IPS-18c (cell line): ENCODE results near the gene OR2T11.
"Not testable (repeated sequence)": the region's sequence is repeated elsewhere in the genome, so short reads cannot be mapped to it uniquely, and the experiment has no call there.

Experiments used
- H3K4me3 ChIP-seq: 2 replicates; pipeline ENCODE4 v1.7.0; 2013; ENCODE audit warnings: low read depth, mild to moderate bottlenecking, low read length, moderate library complexity; ENCODE audit not compliant: insufficient read depth
- H3K9me3 ChIP-seq: one replicate; pipeline ENCODE4 v1.6.1; 2013; ENCODE audit warnings: mild to moderate bottlenecking, low read length, moderate library complexity; ENCODE audit not compliant: control insufficient read depth, insufficient read depth

Gene OR2T11

DNA sequence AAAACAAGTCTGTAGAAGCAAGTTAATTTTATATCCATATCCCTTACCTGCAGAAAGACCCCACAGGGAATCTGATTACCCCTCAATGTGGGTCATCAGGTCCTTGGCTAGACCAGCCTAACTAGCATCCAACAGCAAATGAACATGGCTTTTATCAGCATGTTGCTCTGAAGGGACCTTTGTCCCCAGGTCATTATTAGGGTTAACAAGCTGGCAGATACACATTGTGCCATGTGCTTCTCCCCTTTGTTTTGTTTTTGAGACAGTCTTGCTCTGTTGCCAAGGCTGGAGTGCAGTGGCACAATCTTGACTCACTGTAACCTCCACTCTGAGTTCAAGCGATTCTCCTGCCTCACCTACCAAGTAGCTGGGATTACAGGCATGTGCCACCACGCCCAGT, at the start of gene OR2T11:
TSS of gene OR2T11 (minus strand) at position 101 of the 400 bp plus-strand sequence. CDS start 7,963 bp downstream, outside the sequence.
- not testable (repeated sequence) for H3K9me3 ChIP-seq

DNA sequence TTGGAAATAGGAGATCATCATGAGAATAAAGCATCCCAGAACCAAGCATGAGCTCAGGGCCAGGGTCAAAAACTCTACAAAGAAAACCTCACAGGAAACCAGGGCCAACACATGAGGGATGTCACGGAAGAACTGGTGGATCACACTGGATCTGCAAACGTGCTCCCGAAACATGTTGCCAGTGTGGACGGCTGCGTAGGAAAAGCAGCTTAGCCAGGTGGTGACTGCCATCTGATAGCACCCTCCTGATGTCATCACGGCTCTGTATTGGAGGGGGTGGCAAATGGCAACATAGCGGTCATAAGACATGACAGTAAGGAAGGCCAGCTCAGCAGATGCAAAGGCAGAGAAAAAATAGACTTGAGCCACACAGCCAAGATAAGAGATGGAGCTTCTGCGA, 46.8 kb upstream of the OR2T11 start:
- H3K9me3 ChIP-seq: peaks cover 2% of the 10 kb centered on the region

More for the DNA sequence above, at the start of gene OR2T11:
- not testable (repeated sequence) for H3K4me3 ChIP-seq

GRCh38 chr1:248670003-248670402, 35.1 kb upstream of the OR2T11 start:
- no peak overlapping the region for H3K4me3 ChIP-seq
- H3K9me3 ChIP-seq: peaks cover 7% of the 10 kb centered on the region

More for the DNA sequence above, 46.8 kb upstream of the OR2T11 start:
- no peak overlapping the region for H3K4me3 ChIP-seq

GRCh38 chr1:248663453-248664328, 28.8 kb upstream of the OR2T11 start:
- H3K4me3 ChIP-seq, H3K9me3 ChIP-seq: not testable (repeated sequence)

GRCh38 chr1:248656797-248657196, 21.9 kb upstream of the OR2T11 start:
- not testable (repeated sequence) for H3K9me3 ChIP-seq, H3K4me3 ChIP-seq

GRCh38 chr1:248655354-248655753, 20.5 kb upstream of the OR2T11 start, which contains the start of gene OR2T27:
Gene OR2T27 (minus strand): TSS chr1:248655528. CDS start chr1:248650884, 4,644 bp downstream.
- not testable (repeated sequence) for H3K9me3 ChIP-seq, H3K4me3 ChIP-seq

- H3K4me3 ChIP-seq, H3K9me3 ChIP-seq: not testable (repeated sequence)
These were observed 14.1 kb upstream of the OR2T11 start for GRCh38 chr1:248648770-248649536.

- not testable (repeated sequence) for H3K4me3 ChIP-seq, H3K9me3 ChIP-seq
These were observed 10.3 kb upstream of the OR2T11 start, which contains the start of gene OR2T35 for GRCh38 chr1:248645178-248645577. Gene OR2T35 (minus strand): TSS chr1:248645278. CDS start chr1:248639258, 6,020 bp downstream.

- H3K4me3 ChIP-seq, H3K9me3 ChIP-seq: not testable (repeated sequence)
These were observed 8.2 kb upstream of the OR2T11 start for GRCh38 chr1:248642971-248643651.

- not testable (repeated sequence) for H3K9me3 ChIP-seq, H3K4me3 ChIP-seq
These were observed 6.7 kb upstream of the OR2T11 start for GRCh38 chr1:248641583-248641982.

- not testable (repeated sequence) for H3K4me3 ChIP-seq, H3K9me3 ChIP-seq
These were observed 6.0 kb upstream of the OR2T11 start for GRCh38 chr1:248640906-248641305.

GRCh38 chr1:248639652-248640051, 4.8 kb upstream of the OR2T11 start:
- not testable (repeated sequence) for H3K9me3 ChIP-seq, H3K4me3 ChIP-seq

DNA sequence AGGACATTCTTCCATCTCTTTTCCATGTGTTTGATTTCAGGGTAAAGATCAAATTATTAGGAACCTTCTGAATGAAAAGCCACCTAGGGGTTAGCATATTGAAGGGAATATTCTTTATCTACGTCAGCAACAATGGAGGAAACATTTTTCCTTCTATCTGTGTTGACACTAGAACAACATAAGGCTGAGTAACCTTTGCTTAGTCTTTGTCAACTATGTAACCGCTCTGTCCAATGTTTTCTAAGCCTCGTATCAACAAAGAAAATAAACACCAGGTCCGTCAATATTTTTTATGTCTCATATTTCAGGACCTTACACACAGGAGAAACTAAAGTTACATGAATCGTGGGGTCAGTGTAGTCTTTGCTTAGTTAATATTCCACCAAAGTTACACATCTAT, 1.7 kb upstream of the OR2T11 start:
- H3K4me3 ChIP-seq, H3K9me3 ChIP-seq: not testable (repeated sequence)

GRCh38 chr1:248631354-248632008, 3.4 kb downstream of the OR2T11 start:
- H3K9me3 ChIP-seq: peaks cover 3% of the 10 kb centered on the region
- no peak overlapping the region for H3K4me3 ChIP-seq

GRCh38 chr1:248630551-248630950, 4.3 kb downstream of the OR2T11 start:
- H3K4me3 ChIP-seq: no peak overlapping the region
- peaks cover 3% of the 10 kb centered on the region for H3K9me3 ChIP-seq

GRCh38 chr1:248627971-248628844, 6.7 kb downstream of the OR2T11 start:
- H3K9me3 ChIP-seq: peaks cover 3% of the 10 kb centered on the region
- no peak overlapping the region for H3K4me3 ChIP-seq
